ENCODE data around the gene GCKR. TPM values are rescaled to one million over a fixed set of nuclear protein-coding genes. Genes with fewer than 3 reads are reported as not detected.

GCKR gene
- total and polyA plus RNA-seq, 2 donors (not counting 3 experiments of a cell fraction or from before 2014, with no cell fraction given) = 0.27 to 0.52 TPM

DNA sequence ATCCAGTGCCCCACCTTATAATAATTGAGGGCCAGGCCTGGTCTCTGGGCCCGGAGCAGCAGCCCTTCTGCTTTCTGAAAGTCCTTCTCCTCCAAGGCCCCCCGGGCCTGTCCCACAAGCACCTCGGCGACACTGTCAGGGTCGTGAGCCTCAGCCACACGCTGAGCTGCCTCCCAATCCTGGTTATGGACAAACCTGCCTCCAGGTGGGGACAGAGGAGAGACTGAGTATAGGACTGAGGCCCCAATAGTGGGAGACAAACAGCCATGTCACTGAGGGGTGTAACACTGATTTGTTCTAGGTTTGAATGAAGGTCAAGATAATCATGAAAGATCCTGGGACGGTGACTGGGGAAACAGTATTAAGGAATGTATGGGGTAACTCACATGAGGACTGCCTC, 42.7 kb upstream of the GCKR start:
- ChIA-PET POLR2A (no interaction called here), CTCF (no interaction called here)
- Histone ChIP-seq H3K4me3 (replicated peaks in 1 of 3; ENCODE audit: insufficient read depth in 1 of 3, low read depth in 1 of 3, low read length in 3 of 3) (no peak overlapping the region), H3K27me3 (ENCODE audit: control insufficient read depth in 2 of 2, insufficient read depth in 2 of 2, low read length in 2 of 2) (no peaks in the 10 kb centered on the region), H4K20me1 (replicated peaks; ENCODE audit: control insufficient read depth, extremely low read depth, insufficient read depth, low read length) (no peaks in the 10 kb centered on the region), H3K9ac (replicated peaks; ENCODE audit: extremely low read depth, insufficient read depth, low read length) (no peak overlapping the region), H3K79me2 (ENCODE audit: control insufficient read depth, insufficient read depth, low read length) (no peaks in the 10 kb centered on the region), H3K4me1 (ENCODE audit: control insufficient read depth, extremely low read depth, insufficient read depth, low read length) (no peaks in the 10 kb centered on the region), H3K27ac (ENCODE audit: insufficient read depth, low read depth, low read length) (no peak overlapping the region), H2AFZ (ENCODE audit: low read depth, low read length) (no peak overlapping the region), H3K36me3 (ENCODE audit: control insufficient read depth in 2 of 2, extremely low read depth in 1 of 2, insufficient read depth in 2 of 2, low read length in 2 of 2) (peaks cover 6 to 27% of the 10 kb centered on the region in 2 experiments), H3K4me2 (ENCODE audit: insufficient read depth, low read length) (no peak overlapping the region), H3K9me1 (replicated peaks; ENCODE audit: control insufficient read depth, extremely low read depth, insufficient read depth, low read length) (no peaks in the 10 kb centered on the region), H3K9me3 (replicated peaks; ENCODE audit: control insufficient read depth, insufficient read depth, low read length) (no peaks in the 10 kb centered on the region)
- FAIRE-seq = no peak
- no TSS peak for BruUV-seq (replicated peaks)
- TF ChIP-seq GATA2 (IDR thresholded peaks at IDR 0.05; ENCODE audit: insufficient read depth, insufficient read length, low read depth, low read length) = no peak
- no peak for TF ChIP-seq EZH2 (IDR thresholded peaks at IDR 0.05; ENCODE audit: borderline replicate concordance, low read depth, low read length, severe bottlenecking)
- no peak for TF ChIP-seq JUN (IDR thresholded peaks at IDR 0.05; ENCODE audit: borderline replicate concordance, insufficient read depth, insufficient read length, low read depth)
- intact Hi-C loops (cut with micrococcal nuclease) = no loop called here
- no peak for DNase-seq (ENCODE audit: low read depth, low spot score)
- dilution Hi-C loops (cut with MboI; ENCODE audit: extremely low pct_ligation_motif_present, low sequenced_read_pairs) = loop anchor here (25.0 kb wide), 1 partner anchor 133 kb away; the partner anchor contains the start of gene ZNF512

- no peaks in the 10 kb centered on the region for H3K79me2 ChIP-seq (ENCODE audit: control insufficient read depth, insufficient read depth, low read length)
- H3K27ac ChIP-seq (ENCODE audit: insufficient read depth, low read depth, low read length) = no peak overlapping the region
- POLR2A ChIA-PET = no interaction called here
- intact Hi-C loops (cut with micrococcal nuclease) = no loop called here
- TF ChIP-seq POLR2AphosphoS5 (IDR thresholded peaks at IDR 0.05; ENCODE audit: insufficient read depth, low read depth, low read length) (no peak), MAX (IDR thresholded peaks at IDR 0.05; ENCODE audit: insufficient read depth, insufficient read length) (no peak), JUN (IDR thresholded peaks at IDR 0.05; ENCODE audit: borderline replicate concordance, insufficient read depth, insufficient read length, low read depth) (no peak), CTCF (IDR thresholded peaks at IDR 0.05; ENCODE audit: extremely low read depth in 1 of 2, insufficient read depth in 1 of 2, low read depth in 1 of 2, low read length in 2 of 2) (no peak), EZH2 (IDR thresholded peaks at IDR 0.05; ENCODE audit: borderline replicate concordance, low read depth, low read length, severe bottlenecking) (no peak), MYC (IDR thresholded peaks at IDR 0.05; ENCODE audit: low read depth, low read length) (no peak), POLR2A (IDR thresholded peaks at IDR 0.05; ENCODE audit: low read depth, low read length) (no peak), FOS (IDR thresholded peaks at IDR 0.05; ENCODE audit: borderline replicate concordance, insufficient read depth, low read length) (no peak), GATA2 (IDR thresholded peaks at IDR 0.05; ENCODE audit: insufficient read depth, insufficient read length, low read depth, low read length) (no peak)
- no peak overlapping the region for H2AFZ ChIP-seq (ENCODE audit: low read depth, low read length)
- no peaks in the 10 kb centered on the region for H3K4me1 ChIP-seq (ENCODE audit: control insufficient read depth, extremely low read depth, insufficient read depth, low read length)
- no TSS peak for BruUV-seq (replicated peaks)
- no peak overlapping the region for H3K9ac ChIP-seq (replicated peaks; ENCODE audit: extremely low read depth, insufficient read depth, low read length)
- no peaks in the 10 kb centered on the region for H3K27me3 ChIP-seq (ENCODE audit: control insufficient read depth in 2 of 2, insufficient read depth in 2 of 2, low read length in 2 of 2)
- DNase-seq (ENCODE audit: low read depth, low spot score) = no peak
- no peaks in the 10 kb centered on the region for H3K9me1 ChIP-seq (replicated peaks; ENCODE audit: control insufficient read depth, extremely low read depth, insufficient read depth, low read length)
- H3K9me3 ChIP-seq (replicated peaks; ENCODE audit: control insufficient read depth, insufficient read depth, low read length) = no peaks in the 10 kb centered on the region
- no peak overlapping the region for H3K4me2 ChIP-seq (ENCODE audit: insufficient read depth, low read length)
- CTCF ChIA-PET = no interaction called here
- peaks cover 8 to 17% of the 10 kb centered on the region in 2 experiments for H3K36me3 ChIP-seq (ENCODE audit: control insufficient read depth in 2 of 2, extremely low read depth in 1 of 2, insufficient read depth in 2 of 2, low read length in 2 of 2)
- no peak overlapping the region for H3K4me3 ChIP-seq (replicated peaks in 1 of 3; ENCODE audit: insufficient read depth in 1 of 3, low read depth in 1 of 3, low read length in 3 of 3)
- dilution Hi-C loops (cut with MboI; ENCODE audit: extremely low pct_ligation_motif_present, low sequenced_read_pairs) = loop anchor here (25.0 kb wide), 1 partner anchor 126 kb away; the partner anchor contains the start of gene ZNF512
- no peaks in the 10 kb centered on the region for H4K20me1 ChIP-seq (replicated peaks; ENCODE audit: control insufficient read depth, extremely low read depth, insufficient read depth, low read length)
- no peak for FAIRE-seq
Measured at GRCh38 chr2:27461118-27461517, 35.5 kb upstream of the GCKR start.
